H1 (cell line): ENCODE results near the gene SMIM41. TPM values are rescaled to one million over a fixed set of nuclear protein-coding genes. Genes with fewer than 3 reads are reported as not detected.

Source experiments
- CTCF ChIA-PET: fragments of 300-600 bp; sonication (Branson Sonifier 250); formaldehyde crosslinking; loops from one replicate; lab custom pipeline; 2021; ENCODE audit not compliant: partially characterized antibody; lab: Charles Lee
- POLR2A ChIA-PET: fragments of 300-600 bp; sonication (Branson Sonifier 250); formaldehyde crosslinking; loops from one replicate; lab custom pipeline; 2021; ENCODE audit warnings: inconsistent platforms; ENCODE audit not compliant: partially characterized antibody; lab: Charles Lee
- DNase-seq, 2 experiments: peaks; one replicate each; pipeline versions ENCODE4 v3.0.0 to v3.0.0-alpha.2; 2010 to 2022; ENCODE audit warnings: low spot score in 2 of 2, low read depth in 1 of 2, mixed read lengths in 1 of 2
- FAIRE-seq: peaks from 2 replicates; lab custom pipeline; 2011; peaks lifted over from hg19 to GRCh38; lab: Jason Lieb, UNC
- H2AFZ ChIP-seq: 2 replicates; pipeline ENCODE4 v1.8.1; 2012; ENCODE audit warnings: low read length, inconsistent platforms
- H2AK5ac ChIP-seq: 2 replicates; pipeline ENCODE4 v1.6.1; 2013; ENCODE audit warnings: low read depth, low read length
- H2BK120ac ChIP-seq: replicated peaks from 2 replicates; pipeline ENCODE3; 2013; ENCODE audit warnings: low read depth, low read length, inconsistent platforms
- H2BK12ac ChIP-seq: 2 replicates; pipeline ENCODE4 v1.6.1; 2013; ENCODE audit warnings: low read depth, low read length
- H2BK15ac ChIP-seq: 2 replicates; pipeline ENCODE4 v1.6.1; 2013; ENCODE audit warnings: low read length
- H2BK20ac ChIP-seq: 2 replicates; pipeline ENCODE4 v1.6.1; 2013; ENCODE audit warnings: low read length
- H2BK5ac ChIP-seq: 2 replicates; pipeline ENCODE4 v1.6.1; 2013; ENCODE audit warnings: low read depth, low read length
- H3K14ac ChIP-seq: 2 replicates; pipeline ENCODE4 v1.6.1; 2013; ENCODE audit warnings: inconsistent platforms; ENCODE audit not compliant: insufficient read length
- H3K18ac ChIP-seq: 2 replicates; pipeline ENCODE4 v1.6.1; 2013; ENCODE audit warnings: low read length; ENCODE audit errors: extremely low read depth
- H3K23ac ChIP-seq: 2 replicates; pipeline ENCODE4 v1.6.1; 2013; ENCODE audit warnings: inconsistent platforms; ENCODE audit not compliant: insufficient read length
- H3K23me2 ChIP-seq: 2 replicates; pipeline ENCODE4 v1.6.1; 2013; ENCODE audit warnings: low read depth, low read length
- H3K27ac ChIP-seq: 2 replicates; pipeline ENCODE4 v1.6.1; 2011; ENCODE audit warnings: low read depth, low read length, inconsistent platforms
- H3K27me3 ChIP-seq, 4 experiments: replicated peaks in 1 of 4; 1 replicate in 1 of 4; 2 replicates in 3 of 4; pipeline versions ENCODE4 v1.6.1 to v1.8.1; 2011 to 2013; ENCODE audit warnings: low read length in 3 of 4, mild to moderate bottlenecking in 3 of 4, inconsistent platforms in 2 of 4, mixed read lengths in 2 of 4, moderate library complexity in 1 of 4; ENCODE audit not compliant: control insufficient read depth in 3 of 4, insufficient read depth in 3 of 4; ENCODE audit errors: extremely low read depth in 1 of 4
- H3K36me3 ChIP-seq, 4 experiments: 2 replicates each; pipeline versions ENCODE4 v1.6.1 to v1.8.1; 2011 to 2013; ENCODE audit warnings: mild to moderate bottlenecking in 4 of 4, low read length in 3 of 4, moderate library complexity in 2 of 4, control low read depth in 1 of 4, inconsistent platforms in 1 of 4; ENCODE audit not compliant: insufficient read depth in 4 of 4, control insufficient read depth in 2 of 4
- H3K4ac ChIP-seq: replicated peaks from 2 replicates; pipeline ENCODE3; 2013; ENCODE audit warnings: low read length, low read depth, mixed read lengths, inconsistent platforms; ENCODE audit not compliant: insufficient read length
- H3K4me1 ChIP-seq, 4 experiments: replicated peaks in 1 of 4; 1 replicate in 1 of 4; 2 replicates in 3 of 4; pipeline versions ENCODE4 v1.6.1 to v1.8.1; 2011 to 2013; ENCODE audit warnings: low read length in 3 of 4, inconsistent platforms in 2 of 4, mixed read lengths in 1 of 4; ENCODE audit not compliant: insufficient read depth in 4 of 4, control insufficient read depth in 3 of 4
- H3K4me2 ChIP-seq, 2 experiments: 2 replicates each; pipeline versions ENCODE4 v1.6.1 to v1.8.1; 2011 to 2013; ENCODE audit warnings: low read depth in 2 of 2, low read length in 2 of 2, control low read depth in 1 of 2, inconsistent platforms in 1 of 2, mild to moderate bottlenecking in 1 of 2; ENCODE audit not compliant: insufficient read depth in 1 of 2
- H3K4me3 ChIP-seq, 4 experiments: fragments of 200-600, 300-600 bp in 1 of 4; sonication (generic), shearing (Covaris generic), sonication (Bioruptor Twin) in 1 of 4; 2 replicates each; pipeline versions ENCODE4 v1.5.1 to v1.8.1; 2011 to 2016; ENCODE audit warnings: low read length in 4 of 4, low read depth in 3 of 4, control low read depth in 2 of 4, inconsistent platforms in 2 of 4, mild to moderate bottlenecking in 2 of 4, mixed read lengths in 1 of 4, moderate library complexity in 1 of 4; ENCODE audit not compliant: insufficient read depth in 2 of 4; ENCODE audit errors: extremely low read depth in 1 of 4
- H3K56ac ChIP-seq: replicated peaks from 2 replicates; pipeline ENCODE3; 2013; ENCODE audit warnings: low read depth, mild to moderate bottlenecking, mixed read lengths, low read length, inconsistent platforms; ENCODE audit not compliant: insufficient read length
- H3K79me1 ChIP-seq: 2 replicates; pipeline ENCODE4 v1.6.1; 2013; ENCODE audit warnings: low read depth, low read length, control low read depth
- H3K79me2 ChIP-seq, 2 experiments: 2 replicates each; pipeline versions ENCODE4 v1.6.1 to v1.8.1; 2012 to 2013; ENCODE audit warnings: low read length in 2 of 2, mild to moderate bottlenecking in 2 of 2, inconsistent platforms in 1 of 2; ENCODE audit not compliant: insufficient read depth in 2 of 2, control insufficient read depth in 1 of 2
- H3K9ac ChIP-seq, 4 experiments: replicated peaks in 1 of 4; 1 replicate in 1 of 4; 2 replicates in 3 of 4; pipeline versions ENCODE4 v1.6.1 to v1.8.1; 2011 to 2013; ENCODE audit warnings: low read depth in 3 of 4, low read length in 3 of 4, control low read depth in 2 of 4, mild to moderate bottlenecking in 2 of 4, moderate library complexity in 2 of 4, inconsistent platforms in 1 of 4; ENCODE audit errors: extremely low read depth in 1 of 4
- H3K9me3 ChIP-seq, 2 experiments: 2 replicates each; pipeline versions ENCODE4 v1.6.1 to v1.8.1; 2012 to 2013; ENCODE audit warnings: mild to moderate bottlenecking in 2 of 2, moderate library complexity in 2 of 2, control low read depth in 1 of 2, inconsistent platforms in 1 of 2, low read depth in 1 of 2, low read length in 1 of 2, mixed read lengths in 1 of 2; ENCODE audit not compliant: insufficient read depth in 2 of 2
- H4K20me1 ChIP-seq, 2 experiments: replicated peaks in 1 of 2; 2 replicates each; pipeline versions ENCODE3 to v1.8.1; 2011 to 2013; ENCODE audit warnings: inconsistent platforms in 2 of 2, low read length in 2 of 2, mild to moderate bottlenecking in 1 of 2; ENCODE audit not compliant: insufficient read depth in 2 of 2, control insufficient read depth in 1 of 2
- H4K5ac ChIP-seq: 2 replicates; pipeline ENCODE4 v1.6.1; 2013; ENCODE audit warnings: low read length, low read depth, mixed read lengths, inconsistent platforms; ENCODE audit not compliant: insufficient read length
- H4K8ac ChIP-seq: 2 replicates; pipeline ENCODE4 v1.8.0; 2013; ENCODE audit warnings: mild to moderate bottlenecking, moderate library complexity, low read length, inconsistent platforms; ENCODE audit not compliant: insufficient read depth; ENCODE audit errors: extremely low read depth
- H4K91ac ChIP-seq: replicated peaks from 2 replicates; pipeline ENCODE3; 2013; ENCODE audit warnings: low read length, mixed read lengths, inconsistent platforms; ENCODE audit not compliant: insufficient read length
- BRCA1 ChIP-seq: IDR thresholded peaks from 2 replicates; pipeline ENCODE4 v1.6.1; 2012; ENCODE audit warnings: low read depth, low read length, improper control_type of control experiment
- CHD1 ChIP-seq: IDR thresholded peaks from 2 replicates; pipeline ENCODE4 v1.6.1; 2012; ENCODE audit warnings: low read depth, low read length, improper control_type of control experiment
- FOSL1 ChIP-seq: IDR thresholded peaks from 2 replicates; pipeline ENCODE4 v1.6.1; 2011; ENCODE audit warnings: mild to moderate bottlenecking, low read depth, low read length, moderate library complexity; ENCODE audit not compliant: insufficient read depth
- JUND ChIP-seq: IDR thresholded peaks from 2 replicates; pipeline ENCODE4 v1.6.1; 2011; ENCODE audit warnings: mild to moderate bottlenecking, improper control_type of control experiment, low read length
- MAFK ChIP-seq: IDR thresholded peaks from 2 replicates; pipeline ENCODE4 v1.6.1; 2012; ENCODE audit warnings: low read depth, mild to moderate bottlenecking, improper control_type of control experiment, low read length
- SIN3A ChIP-seq, 2 experiments: IDR thresholded peaks in 1 of 2; conservative IDR thresholded peaks in 1 of 2; 2 replicates each; pipeline ENCODE4 v1.6.1; 2011 to 2012; ENCODE audit warnings: low read length in 2 of 2, improper control_type of control experiment in 1 of 2, low read depth in 1 of 2, mild to moderate bottlenecking in 1 of 2
- TEAD4 ChIP-seq: IDR thresholded peaks from 2 replicates; pipeline ENCODE4 v1.6.1; 2012; ENCODE audit warnings: low read depth, low read length, inconsistent platforms, mixed read lengths
- YY1 ChIP-seq: IDR thresholded peaks from 2 replicates; pipeline ENCODE4 v1.6.1; 2011; ENCODE audit warnings: low read depth, mild to moderate bottlenecking, low read length
- WGBS, 2 experiments: shearing (Covaris generic) in 1 of 2; methylation state at CpG; one replicate each; pipeline versions ENCODE4 v1.1.6 to v1.1.7; 2013 to 2015; ENCODE audit warnings: low lambda C conversion rate in 2 of 2, mixed read lengths in 2 of 2, inconsistent platforms in 1 of 2, low coverage in 1 of 2, missing lambda C conversion rate in 1 of 2; ENCODE audit not compliant: insufficient replicate concordance in 2 of 2, insufficient coverage in 1 of 2, insufficient read length in 1 of 2; ENCODE audit errors: extremely low coverage in 1 of 2, missing lambda C conversion rate in 1 of 2; 5-methylcytosine and 5-hydroxymethylcytosine counted together
- polyA plus RNA-seq, 7 experiments: library from polyadenylated mRNA; depleted of rRNA in 3 of 7; stranded (reverse) in 5 of 7; unstranded in 2 of 7; fragments of >200 nt in 5 of 7; fragments of 200-250 nt in 2 of 7; gene quantifications; 1 replicate in 5 of 7; 2 replicates in 1 of 7; 4 replicates in 1 of 7; pipeline versions ENCODE4 v1.2.1 to v1.2.3, GENCODE V29; 2011 to 2013; ENCODE audit warnings: missing spikeins in 2 of 7, mixed read lengths in 2 of 7
- total RNA-seq: library from RNA; stranded (reverse); fragmentation: NEBNext Ultra II Directional; extraction: Animal tissue kit (Norgen Biotek cat#: 25700); gene quantifications from 2 replicates; pipeline ENCODE4 v1.2.1, GENCODE V29; 2021
- TF ChIP-seq, protein P1 (sequence below): IDR thresholded peaks from 2 replicates; pipeline ENCODE4 v1.6.1; 2011; ENCODE audit warnings: low read depth, mild to moderate bottlenecking, low read length; ENCODE audit not compliant: insufficient read depth

SMIM41 gene
- total and polyA plus RNA-seq, 2 of the 8 experiments (the other 6 are each of a cell fraction or from before 2014, with no cell fraction given) = 0.28 to 0.98 TPM

DNA sequence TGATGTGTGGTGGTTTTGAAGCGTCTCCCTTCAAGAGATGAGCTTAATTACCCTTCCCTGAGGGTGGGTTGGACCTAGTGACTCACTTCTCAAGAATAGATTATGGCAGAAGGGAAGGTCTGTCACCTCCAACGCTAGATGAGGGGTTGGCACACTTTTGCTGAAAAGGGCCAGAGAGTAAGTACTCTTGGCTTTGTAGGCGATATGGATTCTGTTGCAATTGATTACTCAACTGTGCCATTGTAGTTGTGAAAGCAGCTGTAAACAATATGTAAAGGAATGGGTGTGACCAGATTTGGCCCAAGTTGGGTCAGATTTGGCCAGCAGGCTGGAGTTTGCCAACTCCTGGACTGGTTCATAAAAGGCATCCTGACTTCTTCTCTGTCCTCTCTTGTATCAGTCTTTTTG, 53.3 kb downstream of the SMIM41 start:
- Histone ChIP-seq H3K79me1 (no peaks in the 10 kb centered on the region), H4K20me1 (no peaks in the 10 kb centered on the region), H3K23ac (no peak overlapping the region), H3K4ac (no peak overlapping the region), H3K18ac (no peak overlapping the region), H4K8ac (no peak overlapping the region), H3K56ac (no peak overlapping the region), H2BK15ac (no peak overlapping the region), H3K36me3 (no peaks in the 10 kb centered on the region), H4K91ac (no peak overlapping the region), H2BK12ac (no peak overlapping the region), H3K23me2 (no peaks in the 10 kb centered on the region), H2AFZ (no peak overlapping the region), H4K5ac (no peak overlapping the region), H3K4me3 (no peak overlapping the region), H3K14ac (no peak overlapping the region), H2BK120ac (no peak overlapping the region), H3K27ac (no peak overlapping the region), H3K9ac (no peak overlapping the region), H3K4me1 (peaks cover 0 to 6% (median 4%) of the 10 kb centered on the region in 4 experiments; a peak in 5 of 7 replicates), H3K27me3 (no peaks in the 10 kb centered on the region), H2AK5ac (no peak overlapping the region), H2BK20ac (no peak overlapping the region), H3K9me3 (no peaks in the 10 kb centered on the region), H2BK5ac (no peak overlapping the region), H3K79me2 (no peaks in the 10 kb centered on the region), H3K4me2 (no peak overlapping the region)
- ChIA-PET POLR2A (interaction anchor here (0.8 kb wide), 1 partner anchor 10 kb away, joined by 3 read pairs; no protein-coding TSS in a partner anchor), CTCF (interaction anchor here (1.0 to 1.6 kb wide), 7 partner anchors 8 to 247 kb away, joined by 3 to 9 read pairs (median 3); no protein-coding TSS in a partner anchor)
- no peak for TF ChIP-seq MAFK
- TF ChIP-seq TEAD4 = no peak
- TF ChIP-seq, protein P1, sequence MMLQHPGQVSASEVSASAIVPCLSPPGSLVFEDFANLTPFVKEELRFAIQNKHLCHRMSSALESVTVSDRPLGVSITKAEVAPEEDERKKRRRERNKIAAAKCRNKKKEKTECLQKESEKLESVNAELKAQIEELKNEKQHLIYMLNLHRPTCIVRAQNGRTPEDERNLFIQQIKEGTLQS = no peak
- no peak for TF ChIP-seq YY1
- no peak for TF ChIP-seq FOSL1
- TF ChIP-seq CHD1 = no peak
- no peak for TF ChIP-seq BRCA1
- no peak for TF ChIP-seq SIN3A (conservative IDR thresholded peaks at IDR 0.05 in 1 of 2, IDR thresholded peaks at IDR 0.05 in 1 of 2; ENCODE audit: low read depth in 1 of 2, low read length in 2 of 2)
- no peak for TF ChIP-seq JUND
- 86% methylated on average over 3 of the region's 3 CpGs; no CpG with 5 or more reads in 1 of the 2 experiments for WGBS, 2 experiments
- DNase-seq = no peak
- no peak for FAIRE-seq
